GM21526 (cell line): Measurements from ENCODE around the gene GH1.
"Not testable (repeated sequence)": the region's sequence is repeated elsewhere in the genome, so short reads cannot be mapped to it uniquely, and the experiment has no call there.

Source experiments
- ATAC-seq: cut with Tn5 transposase; IDR thresholded peaks from one replicate; pipeline ENCODE4 v1.9.1; 2021; ENCODE audit warnings: moderate library complexity; ENCODE audit not compliant: unreplicated experiment, low FRiP score

The GH1 gene

DNA sequence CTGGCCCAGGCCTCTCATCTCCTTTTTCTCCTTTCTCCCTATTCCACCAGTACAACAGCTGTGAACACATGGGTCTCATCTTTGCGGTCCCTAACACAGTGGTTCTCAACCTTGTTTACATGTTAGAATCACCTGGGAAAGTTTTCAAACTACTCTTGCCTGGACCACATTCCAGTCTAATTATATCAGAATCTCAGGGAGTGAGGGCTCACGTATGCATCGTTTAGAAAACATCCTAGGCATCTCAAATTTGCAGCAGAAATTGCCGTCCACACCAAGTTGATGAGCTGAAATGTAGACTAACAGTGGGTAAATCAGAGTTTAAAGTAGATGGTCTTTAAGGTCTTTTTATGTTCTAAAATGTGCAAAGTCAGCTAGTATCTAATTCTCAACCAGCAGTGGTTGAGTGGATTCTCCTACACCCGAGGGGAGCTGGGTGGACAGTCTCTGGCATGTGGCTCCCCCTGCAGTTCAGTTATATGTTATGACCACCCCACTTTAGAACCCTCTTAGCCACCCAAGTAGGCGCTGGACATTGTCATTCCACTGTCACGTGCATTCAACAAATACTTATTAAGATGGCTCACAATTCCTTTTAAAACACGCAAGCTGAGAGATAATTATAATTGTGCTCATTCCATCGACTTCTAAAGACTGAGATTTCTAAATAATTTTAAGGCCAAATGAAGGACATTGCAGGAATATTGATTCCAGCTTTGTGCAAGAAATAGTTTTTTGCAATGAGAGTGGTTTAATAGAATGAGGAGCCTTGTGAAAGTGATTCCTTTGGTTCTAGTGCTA is 48.9 kb downstream of the GH1 start:
- ATAC-seq: not testable (repeated sequence)
